ENCODE results near the gene SLC8A3. TPM values are rescaled to one million over a fixed set of nuclear protein-coding genes. Genes with fewer than 3 reads are reported as not detected.

SLC8A3 gene
- total and polyA plus RNA-seq, 9 of the 15 experiments (the other 6 are each of a cell fraction or from before 2014, with no cell fraction given) = not detected

GRCh38 chr14:70181276-70181675, 7.5 kb downstream of the SLC8A3 start:
- Histone ChIP-seq H3K4me3 (no peak overlapping the region), H3K27ac (ENCODE audit: extremely low read depth, low read depth, low read length) (no peak overlapping the region)

More at GRCh38 chr14:70181276-70181675, 7.5 kb downstream of the SLC8A3 start:
- H3K4me1 ChIP-seq (replicated peaks in 1 of 2; ENCODE audit: control insufficient read depth in 2 of 2, insufficient read depth in 2 of 2, low read length in 2 of 2) = no peaks in the 10 kb centered on the region
- H4K20me1 ChIP-seq (replicated peaks; ENCODE audit: control insufficient read depth, insufficient read depth, low read length) = no peaks in the 10 kb centered on the region
- no peak overlapping the region for H2AFZ ChIP-seq (ENCODE audit: low read depth, low read length)
- H3K9me3 ChIP-seq (replicated peaks; ENCODE audit: control insufficient read depth, insufficient read depth, low read depth, low read length) = no peaks in the 10 kb centered on the region
- ChIA-PET POLR2A (no interaction called here), CTCF (ENCODE audit: low intra/inter-chr PET ratio) (no interaction called here)
- intact Hi-C loops (cut with micrococcal nuclease) (no loop called here), in situ Hi-C loops (cut with MboI) (no loop called here)
- H3K9ac ChIP-seq (ENCODE audit: insufficient read depth in 1 of 2, low read depth in 2 of 2, low read length in 2 of 2) = no peak overlapping the region
- no TSS peak for BruUV-seq (replicated peaks)
- 0% methylated on average over 1 of the region's 1 CpG for WGBS (ENCODE audit: insufficient coverage, low coverage, missing lambda C conversion rate)
- no peaks in the 10 kb centered on the region for H3K79me2 ChIP-seq (ENCODE audit: control insufficient read depth, insufficient read depth, low read length)
- H3K27me3 ChIP-seq (ENCODE audit: control insufficient read depth in 2 of 2, insufficient read depth in 2 of 2, low read length in 2 of 2) = peaks cover 0 to 2% of the 10 kb centered on the region in 2 experiments; a peak in 2 of 5 replicates
- TF ChIP-seq ETS1 (conservative IDR thresholded peaks at IDR 0.05; ENCODE audit: control insufficient read depth, low read depth, low read length) (no peak), ZNF324 (CRISPR knock-in tag; IDR thresholded peaks at IDR 0.05) (no peak), ZBTB34 (CRISPR knock-in tag; IDR thresholded peaks at IDR 0.05) (no peak), RBFOX2 (IDR thresholded peaks at IDR 0.05; ENCODE audit: low read depth, low read length) (no peak), HDAC2 (IDR thresholded peaks at IDR 0.05) (no peak), HLTF (IDR thresholded peaks at IDR 0.05) (no peak)
- ATAC-seq = no peak
- H3K4me2 ChIP-seq (ENCODE audit: insufficient read depth, low read length) = no peak overlapping the region
- no peaks in the 10 kb centered on the region for H3K36me3 ChIP-seq (ENCODE audit: control insufficient read depth, insufficient read depth, low read length)
- no peak for DNase-seq (ENCODE audit: extremely low read depth in 1 of 4, low spot score in 3 of 4)
- FAIRE-seq = no peak
- H3K9me1 ChIP-seq (ENCODE audit: control insufficient read depth, insufficient read depth, low read length) = no peaks in the 10 kb centered on the region
